Heart right ventricle (tissue), 16 donors: Measurements from ENCODE around the gene RIPK4. TPM values are rescaled to one million over a fixed set of nuclear protein-coding genes. Genes with fewer than 3 reads are reported as not detected.

Experiments used
- ATAC-seq, 8 donors: fragments of 200-7000 bp; cut with Tn5 transposase; one replicate each; pipeline ENCODE4 v1.9.1; 2020; ENCODE audit warnings: mild to moderate bottlenecking in 8 of 8, moderate library complexity in 8 of 8, moderate number of reproducible peaks in 1 of 8
- DNase-seq, 2 donors: peaks; one replicate each; pipeline ENCODE4 v3.0.0-alpha.2; 2020
- H3K27ac ChIP-seq, 10 donors: fragments of 200-600 bp; sonication (generic) in 2 of 10; one replicate each; pipeline versions ENCODE4 v1.5.0 to v1.8.0; 2020 to 2022; ENCODE audit warnings: mild to moderate bottlenecking in 3 of 10
- H3K27me3 ChIP-seq, 7 donors: fragments of 200-600 bp; one replicate each; pipeline ENCODE4 v1.8.0; 2021 to 2022; ENCODE audit warnings: mild to moderate bottlenecking in 2 of 7
- H3K36me3 ChIP-seq, 9 donors: fragments of 200-600 bp; sonication (generic) in 1 of 9; one replicate each; pipeline versions ENCODE4 v1.5.0 to v1.8.0; 2020 to 2022; ENCODE audit warnings: mild to moderate bottlenecking in 2 of 9
- H3K4me1 ChIP-seq, 9 donors: fragments of 200-600 bp; sonication (generic) in 1 of 9; one replicate each; pipeline versions ENCODE4 v1.5.0 to v1.8.0; 2020 to 2022; ENCODE audit warnings: mild to moderate bottlenecking in 4 of 9
- H3K4me3 ChIP-seq, 10 donors: fragments of 200-600 bp; sonication (generic) in 2 of 10; one replicate each; pipeline versions ENCODE4 v1.5.0 to v1.8.0; 2020 to 2022; ENCODE audit warnings: mild to moderate bottlenecking in 7 of 10, moderate library complexity in 2 of 10
- H3K9me3 ChIP-seq, 11 donors: fragments of 200-600 bp in 10 of 11; sonication (generic) in 2 of 11; one replicate each; pipeline versions ENCODE4 v1.5.0 to v1.8.0; 2013 to 2022; ENCODE audit warnings: mild to moderate bottlenecking in 2 of 11, control low read depth in 1 of 11, moderate library complexity in 1 of 11
- WGBS, 2 donors: extraction: QIAGEN DNeasy Blood & Tissue Kit; methylation state at CpG; one replicate each; pipeline ENCODE4 v1.1.7; 2013; ENCODE audit warnings: inconsistent platforms in 1 of 2; 5-methylcytosine and 5-hydroxymethylcytosine counted together
- intact Hi-C, 10 donors: fragments of 100-400 bp; cut with DNase I; formaldehyde crosslinking; loops; one replicate each; pipeline versions ENCODE4 v1.11.1 to v1.14.2; 2022
- polyA plus RNA-seq, 2 donors: library from polyadenylated mRNA; stranded (reverse); fragments of 200-250 nt; gene quantifications; one replicate each; pipeline ENCODE4 v1.2.3, GENCODE V29; 2013
- total RNA-seq, 10 donors: library from RNA; stranded (reverse); fragmentation: NEBNext Ultra II Directional in 3 of 10; extraction: Animal tissue kit (Norgen Biotek cat#: 25700) in 3 of 10; gene quantifications; one replicate each; pipeline versions ENCODE4 v1.2.1 to v1.2.4, GENCODE V29; 2021 to 2023
- TF ChIP-seq, protein P1 (sequence below), 9 donors: fragments of 200-600 bp; sonication (generic) in 2 of 9; IDR thresholded peaks; one replicate each; pipeline versions ENCODE4 v1.5.0 to v1.8.0; 2021 to 2022; ENCODE audit warnings: antibody characterized with exemption in 9 of 9, mild to moderate bottlenecking in 5 of 9, moderate library complexity in 1 of 9
- donor health status: Arrhythmogenic right ventricular cardiomyopathy.
- donor health status: ischemic (EF 13 %, LVEDD 7.1; RV severe dilation, severe dysfunction).
- donor health status: healthy with polysubstance abuse.
- donor health status: DM: no; HTN: yes; CAD: no.
- donor health status: DM: no; HTN: no; CAD: no.
- donor health status: ischemic (EF 25% LVEDD 6.9; RV normal size, moderate dysfunction).
- donor health status: ischemic (EF 25% LVEDD 5.7; RV mildly dilated, moderate dysfunction).
- donor health status: healthy.
- donor health status: DM: yes; HTN: yes; CAD: no.
- donor health status: Ischemic cardiomyopathy.
- donor health status: ischemic (EF 35%, LVEDD 5.7; RV mildly dilated, moderate dysfunction).
- donor health status: nonischemic (EF 11% LVEDD 7.7; RV severe dilation, severe dysfunction).
- donor health status: DM: yes; HTN: yes; CAD: no.
- donor health status: PGD.
- donor health status: ischemic (EF 29% LVEDD 5.4; RV normal size, mild dysfunction).
- donor health status: nonischemic (EF 23%, LVEDD 6.1; RV moderate dilation, normal function).

Gene RIPK4
- total and polyA plus RNA-seq, 12 donors = 0.04 to 0.15 (median 0.07) TPM; not detected in 5

DNA sequence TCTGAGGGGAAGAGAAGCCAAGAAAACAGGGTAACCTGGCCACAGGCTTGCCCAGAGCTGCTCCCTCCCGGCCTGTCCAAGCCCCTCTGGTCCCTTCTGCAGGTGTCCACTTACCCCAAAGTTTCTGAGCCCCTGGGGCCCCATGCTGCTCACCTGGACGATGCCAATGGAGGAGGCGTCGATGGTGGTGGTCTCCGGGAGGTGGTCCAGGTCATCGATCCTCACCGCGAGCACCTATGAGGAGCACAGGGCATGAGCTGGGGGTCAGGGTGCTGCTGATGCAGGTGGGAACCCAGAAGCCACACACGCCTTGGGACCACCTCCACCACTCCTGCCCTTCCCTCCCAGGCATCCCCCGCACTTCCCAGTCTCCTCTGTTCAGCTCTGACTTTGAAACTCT is 37.5 kb upstream of the RIPK4 start:
- Histone ChIP-seq H3K9me3 (no peaks in the 10 kb centered on the region), H3K36me3 (peaks cover 0 to 65% (median 4%) of the 10 kb centered on the region in 9 donors), H3K27me3 (no peaks in the 10 kb centered on the region), H3K4me1 (peaks cover 0 to 10% (median 0%) of the 10 kb centered on the region in 9 donors), H3K27ac (no peak overlapping the region), H3K4me3 (no peak overlapping the region)
- intact Hi-C loops = no loop called here
- ATAC-seq = no peak
- DNase-seq = no peak
- TF ChIP-seq, protein P1, sequence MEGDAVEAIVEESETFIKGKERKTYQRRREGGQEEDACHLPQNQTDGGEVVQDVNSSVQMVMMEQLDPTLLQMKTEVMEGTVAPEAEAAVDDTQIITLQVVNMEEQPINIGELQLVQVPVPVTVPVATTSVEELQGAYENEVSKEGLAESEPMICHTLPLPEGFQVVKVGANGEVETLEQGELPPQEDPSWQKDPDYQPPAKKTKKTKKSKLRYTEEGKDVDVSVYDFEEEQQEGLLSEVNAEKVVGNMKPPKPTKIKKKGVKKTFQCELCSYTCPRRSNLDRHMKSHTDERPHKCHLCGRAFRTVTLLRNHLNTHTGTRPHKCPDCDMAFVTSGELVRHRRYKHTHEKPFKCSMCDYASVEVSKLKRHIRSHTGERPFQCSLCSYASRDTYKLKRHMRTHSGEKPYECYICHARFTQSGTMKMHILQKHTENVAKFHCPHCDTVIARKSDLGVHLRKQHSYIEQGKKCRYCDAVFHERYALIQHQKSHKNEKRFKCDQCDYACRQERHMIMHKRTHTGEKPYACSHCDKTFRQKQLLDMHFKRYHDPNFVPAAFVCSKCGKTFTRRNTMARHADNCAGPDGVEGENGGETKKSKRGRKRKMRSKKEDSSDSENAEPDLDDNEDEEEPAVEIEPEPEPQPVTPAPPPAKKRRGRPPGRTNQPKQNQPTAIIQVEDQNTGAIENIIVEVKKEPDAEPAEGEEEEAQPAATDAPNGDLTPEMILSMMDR (IDR thresholded peaks at IDR 0.05) = no peak
- WGBS, 2 donors = 98 to 99% methylated on average over 10 of the region's 10 CpGs

DNA sequence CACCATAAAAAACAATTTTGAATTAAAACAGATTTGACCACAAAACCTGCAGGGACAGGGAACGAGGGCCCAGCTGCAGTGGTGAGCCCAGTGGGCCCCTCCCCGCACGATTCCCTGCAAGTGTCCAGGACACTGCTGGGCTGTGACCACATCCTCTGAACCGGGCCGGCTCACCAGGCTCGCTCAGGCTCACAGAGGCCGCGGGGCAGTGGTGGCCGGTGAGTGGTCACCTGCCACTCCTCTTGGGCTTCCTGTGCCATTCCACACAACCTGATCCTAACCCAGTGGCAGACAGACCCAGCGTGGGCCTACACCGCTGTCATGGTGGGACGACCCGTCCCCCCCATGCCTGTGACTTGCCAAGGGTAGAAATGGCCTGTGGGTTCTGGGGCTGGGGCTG is 36.5 kb upstream of the RIPK4 start:
- Histone ChIP-seq H3K27me3 (no peaks in the 10 kb centered on the region), H3K4me1 (peaks cover 0 to 10% (median 0%) of the 10 kb centered on the region in 9 donors), H3K9me3 (no peaks in the 10 kb centered on the region), H3K4me3 (no peak overlapping the region), H3K36me3 (peaks cover 0 to 66% (median 4%) of the 10 kb centered on the region in 9 donors), H3K27ac (no peak overlapping the region)
- DNase-seq = no peak
- intact Hi-C loops = no loop called here
- TF ChIP-seq, protein P1 (IDR thresholded peaks at IDR 0.05) = no peak
- 93 to 95% methylated on average over 13 of the region's 13 CpGs for WGBS, 2 donors
- peak in 1 of 8 donors; percentile 22 for ATAC-seq

DNA sequence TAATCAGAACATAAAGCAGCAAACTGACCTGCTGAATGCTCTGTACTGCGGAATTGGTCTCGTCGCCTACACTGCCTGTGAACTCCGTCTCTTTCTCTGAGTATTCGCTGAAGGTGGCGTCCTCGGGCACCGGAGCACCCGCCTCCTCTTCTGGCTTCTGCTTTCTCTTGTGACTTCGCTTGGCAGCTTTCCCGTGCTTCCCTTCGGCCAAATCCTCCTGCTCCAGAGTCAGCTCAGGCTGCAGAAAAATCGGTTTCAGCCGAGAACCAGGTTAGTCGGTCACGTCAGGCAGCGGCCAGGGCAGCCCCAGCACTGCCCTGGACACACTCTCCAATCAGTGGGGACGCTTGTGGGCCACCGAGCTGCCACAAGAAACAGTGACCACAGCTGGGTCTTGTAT is 35.8 kb upstream of the RIPK4 start:
- Histone ChIP-seq H3K36me3 (peaks cover 0 to 61% (median 4%) of the 10 kb centered on the region in 9 donors), H3K4me3 (no peak overlapping the region), H3K4me1 (peaks cover 0 to 10% (median 0%) of the 10 kb centered on the region in 9 donors), H3K27me3 (no peaks in the 10 kb centered on the region), H3K27ac (peak overlapping the region in 1 of 10 donors; percentile 16), H3K9me3 (no peaks in the 10 kb centered on the region)
- peak; percentile 48 to 87 (median 68) for ATAC-seq
- TF ChIP-seq, protein P1 (IDR thresholded peaks at IDR 0.05) = peak in 1 of 9 donors; percentile 6
- 60 to 66% methylated on average over 19 of the region's 19 CpGs for WGBS, 2 donors
- DNase-seq = peak; percentile 60
- intact Hi-C loops = no loop called here

DNA sequence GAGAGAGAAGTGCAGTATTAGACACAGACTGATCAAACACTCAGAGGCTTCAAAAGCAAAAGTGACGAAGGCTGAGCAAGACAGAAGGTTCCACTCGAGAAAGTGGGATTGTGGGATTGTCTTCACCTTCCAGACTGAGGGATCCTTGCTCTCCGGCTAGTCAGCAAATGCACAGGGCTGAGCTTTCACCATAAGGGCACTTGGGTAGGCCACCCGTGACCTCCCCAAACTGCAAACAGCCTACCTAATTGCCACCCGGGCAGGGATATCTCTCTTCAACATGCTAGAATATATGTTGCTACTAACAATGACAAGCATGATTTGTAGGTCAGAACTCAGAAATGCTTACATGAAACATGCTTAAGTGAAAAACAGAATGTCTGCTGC is 35.3 kb upstream of the RIPK4 start:
- Histone ChIP-seq H3K27me3 (no peaks in the 10 kb centered on the region), H3K4me1 (peaks cover 0 to 10% (median 0%) of the 10 kb centered on the region in 9 donors), H3K36me3 (peaks cover 0 to 59% (median 4%) of the 10 kb centered on the region in 9 donors), H3K27ac (peak overlapping the region in 1 of 10 donors; percentile 16), H3K4me3 (no peak overlapping the region), H3K9me3 (no peaks in the 10 kb centered on the region)
- intact Hi-C loops = no loop called here
- TF ChIP-seq, protein P1 (IDR thresholded peaks at IDR 0.05) = no peak
- 81% methylated on average over 5 of the region's 5 CpGs for WGBS, 2 donors
- ATAC-seq (peak in 1 of 8 donors; percentile 13), DNase-seq (no peak)
